Astrocyte of the hippocampus (primary cell): ENCODE measurements around the gene EPO.
A peak's percentile ranks its signal among the peaks of the same experiment; 100 is the strongest.
"Not testable (repeated sequence)": the region's sequence is repeated elsewhere in the genome, so short reads cannot be mapped to it uniquely, and the experiment has no call there.

Experiments
- DNase-seq: peaks from one replicate; pipeline ENCODE4 v3.0.0; 2011; ENCODE audit warnings: low read depth, low spot score

EPO gene

DNA sequence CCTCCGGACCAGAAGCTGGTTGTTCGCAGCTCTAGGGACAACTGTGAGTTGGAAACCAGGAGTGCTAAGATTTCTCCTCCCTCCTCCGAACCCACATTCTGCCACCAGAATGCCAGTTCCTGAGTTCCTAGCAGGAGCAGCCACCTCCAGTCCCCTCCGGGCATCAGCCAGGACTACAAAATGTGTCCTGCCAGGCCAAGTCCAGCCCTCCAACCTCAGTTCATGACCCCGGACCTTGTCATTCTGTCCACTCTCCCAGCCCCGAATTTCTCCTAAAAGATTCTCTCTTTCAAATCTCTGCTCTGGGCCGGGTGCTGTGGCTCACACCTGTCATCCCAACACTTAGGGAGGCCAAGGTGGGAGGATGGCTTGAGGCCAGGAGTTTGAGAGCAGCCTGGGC, 15.5 kb downstream of the EPO start:
- no peak for DNase-seq

DNA sequence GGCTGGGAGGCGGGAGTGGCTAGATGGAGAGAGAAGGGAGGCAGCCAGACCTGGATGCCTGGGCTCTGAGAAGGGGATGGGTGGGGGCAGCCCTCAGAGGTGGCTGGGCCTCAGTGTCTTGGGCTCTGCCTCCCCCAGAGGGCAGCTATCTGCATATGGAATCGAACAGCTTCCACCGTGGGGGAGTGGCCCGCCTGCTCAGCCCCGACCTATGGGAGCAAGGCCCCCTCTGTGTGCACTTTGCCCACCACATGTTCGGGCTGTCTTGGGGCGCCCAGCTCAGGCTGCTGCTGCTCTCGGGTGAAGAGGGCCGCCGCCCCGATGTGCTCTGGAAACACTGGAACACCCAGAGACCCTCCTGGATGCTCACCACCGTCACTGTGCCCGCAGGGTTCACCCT, 16.4 kb downstream of the EPO start:
- no peak for DNase-seq

- DNase-seq: no peak
Observed at GRCh38 chr7:100739934-100740333, 19.7 kb downstream of the EPO start.

- DNase-seq: no peak
Observed at GRCh38 chr7:100744605-100745004, 24.3 kb downstream of the EPO start.

DNA sequence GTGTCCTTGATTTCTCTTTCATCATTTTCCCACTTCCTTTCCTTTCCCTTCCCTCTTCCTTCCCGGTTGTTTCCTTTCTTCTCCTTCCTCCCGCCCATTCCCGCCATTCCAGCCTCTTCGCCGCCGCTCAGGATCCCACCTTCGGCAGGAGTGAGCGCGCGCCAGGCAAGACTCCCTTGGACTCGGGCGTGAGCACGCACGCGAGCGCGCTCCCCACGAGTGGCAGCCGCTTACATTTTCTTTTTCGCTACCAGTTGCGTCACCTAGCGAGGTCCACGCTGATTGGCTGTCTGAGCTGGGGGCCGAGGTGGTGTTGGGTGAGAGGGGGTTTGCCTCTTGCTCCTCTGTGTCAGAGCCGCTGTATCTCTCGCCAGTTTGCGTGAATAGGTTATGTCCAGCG, 24.9 kb downstream of the EPO start:
- DNase-seq: peak; percentile 66

DNA sequence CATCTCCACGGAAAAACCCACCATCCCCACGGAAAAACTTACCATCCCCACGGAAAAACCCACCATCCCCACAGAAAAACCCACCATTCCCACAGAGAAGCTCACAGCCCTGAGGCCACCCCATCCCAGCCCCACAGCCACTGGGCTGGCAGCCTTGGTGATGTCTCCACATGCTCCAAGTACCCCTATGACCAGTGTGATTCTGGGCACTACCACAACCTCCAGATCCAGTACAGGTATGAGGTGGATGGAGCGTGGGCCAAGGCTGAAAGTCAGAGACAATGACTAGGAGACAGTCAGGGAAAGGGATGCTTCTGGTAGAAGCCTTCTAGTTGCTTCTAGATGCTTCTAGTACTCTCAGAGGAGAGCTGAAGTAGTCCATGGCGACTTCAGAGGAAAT, 32.7 kb downstream of the EPO start:
- DNase-seq: no peak

- no peak for DNase-seq
Observed at GRCh38 chr7:100753750-100754149, 33.5 kb downstream of the EPO start.

GRCh38 chr7:100759357-100760171, 39.3 kb downstream of the EPO start:
- DNase-seq: no peak

DNA sequence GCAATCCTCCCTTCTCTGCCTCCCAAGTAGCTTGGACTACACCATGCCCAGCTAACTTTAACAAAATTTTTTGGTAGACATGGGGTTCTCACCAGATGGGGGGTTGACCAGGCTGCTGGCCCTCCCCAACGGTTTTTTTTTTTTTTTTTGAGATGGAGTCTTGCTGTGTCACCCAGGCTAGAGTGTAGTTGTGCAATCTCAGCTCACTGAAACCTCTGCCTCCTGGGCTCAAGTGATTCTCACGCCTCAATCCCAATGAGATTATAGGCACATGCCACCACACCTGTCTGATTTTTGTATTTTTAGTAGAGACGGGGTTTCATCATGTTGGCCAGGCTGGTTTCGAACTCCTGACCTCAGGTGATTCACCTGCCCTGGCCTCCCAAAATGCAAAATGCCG, 42.6 kb downstream of the EPO start:
- not testable (repeated sequence) for DNase-seq

DNA sequence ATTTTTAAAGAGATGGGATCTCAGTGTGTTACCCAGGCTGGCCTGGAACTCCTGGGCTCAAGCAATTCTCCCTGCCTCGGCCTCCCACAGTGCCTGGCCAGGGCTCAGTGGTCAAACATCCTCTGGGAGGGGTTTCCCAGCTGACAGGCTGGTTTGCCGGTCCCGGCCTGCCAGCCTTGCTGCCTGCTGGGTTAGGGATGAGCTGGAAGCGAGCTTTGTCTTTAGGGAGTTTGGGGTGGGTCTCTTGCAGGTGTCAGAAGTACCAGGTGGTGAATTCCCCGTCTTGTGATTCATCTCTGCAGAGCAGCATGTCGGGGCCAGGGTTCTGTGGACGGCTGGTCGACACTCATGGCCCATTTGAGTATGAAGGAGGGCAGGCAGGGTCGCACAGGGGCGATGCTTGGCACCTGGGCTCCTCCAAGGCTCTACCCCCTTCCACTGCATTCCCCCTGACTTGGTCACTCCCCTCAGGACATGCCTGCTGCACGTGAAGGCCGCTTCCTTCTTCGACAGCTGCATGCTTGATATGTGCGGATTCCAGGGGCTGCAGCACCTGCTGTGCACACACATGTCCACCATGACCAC, 43.4 kb downstream of the EPO start:
- no peak for DNase-seq

- no peak for DNase-seq
Observed at GRCh38 chr7:100764841-100765240, 44.6 kb downstream of the EPO start.

GRCh38 chr7:100765250-100765649, 45.0 kb downstream of the EPO start:
- no peak for DNase-seq

DNA sequence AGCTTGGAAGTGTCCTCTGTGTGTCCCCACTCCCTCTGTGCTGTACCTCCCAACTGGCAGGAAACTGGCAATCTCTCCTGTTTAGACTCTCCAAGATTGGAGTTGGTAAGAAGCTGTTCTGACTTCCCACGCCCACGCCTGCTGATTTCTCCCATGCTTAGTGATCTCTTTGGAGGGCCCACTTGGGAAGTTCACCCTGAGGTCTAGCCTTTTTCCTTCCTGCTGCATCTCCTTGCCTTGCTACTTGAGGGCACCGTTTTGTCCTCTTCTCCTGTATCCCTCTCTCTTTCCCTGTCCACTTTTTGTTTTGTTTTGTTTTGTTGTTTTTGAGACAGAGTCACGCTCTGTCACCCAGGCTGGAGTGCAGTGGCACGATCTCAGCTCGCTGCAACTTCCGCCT, 48.5 kb downstream of the EPO start:
- no peak for DNase-seq
